OCI-LY1 (cell line): ENCODE measurements around the gene SDCCAG8.

Experiments
- H2AFZ ChIP-seq: fragments of 200-600 bp; sonication (generic), shearing (Covaris generic); 2 replicates; pipeline ENCODE4 v1.6.0; 2014; ENCODE audit warnings: antibody characterized with exemption, mild to moderate bottlenecking, low read length
- H3F3A ChIP-seq: fragments of 200-600 bp; sonication (generic), shearing (Covaris generic); 2 replicates; pipeline ENCODE4 v1.6.0; 2014; ENCODE audit warnings: mild to moderate bottlenecking, antibody characterized with exemption, low read length, moderate library complexity; ENCODE audit not compliant: insufficient read depth
- H3K27ac ChIP-seq: fragments of 200-600 bp; sonication (generic); 2 replicates; pipeline ENCODE4 v1.5.1; 2014; ENCODE audit warnings: low read length, mixed run types, mild to moderate bottlenecking, low read depth; ENCODE audit not compliant: poor library complexity, severe bottlenecking
- H3K27me3 ChIP-seq: fragments of 200-600 bp; sonication (generic); 2 replicates; pipeline ENCODE4 v1.6.0; 2014; ENCODE audit warnings: antibody characterized with exemption, mild to moderate bottlenecking, low read length, moderate library complexity; ENCODE audit not compliant: insufficient read depth
- H3K36me3 ChIP-seq: fragments of 200-600 bp; sonication (generic); 2 replicates; pipeline ENCODE4 v1.6.1; 2014; ENCODE audit warnings: mild to moderate bottlenecking, antibody characterized with exemption, low read length, moderate library complexity, mixed read lengths; ENCODE audit not compliant: insufficient read depth
- H3K4me1 ChIP-seq: fragments of 200-600 bp; sonication (generic); 2 replicates; pipeline ENCODE4 v1.5.1; 2014; ENCODE audit warnings: mild to moderate bottlenecking, low read length, moderate library complexity; ENCODE audit not compliant: insufficient read depth, severe bottlenecking
- H3K4me2 ChIP-seq: fragments of 200-600 bp; sonication (generic), shearing (Covaris generic); 2 replicates; pipeline ENCODE4 v1.6.1; 2014; ENCODE audit warnings: low read length
- H3K4me3 ChIP-seq: fragments of 200-600 bp; sonication (generic); 2 replicates; pipeline ENCODE4 v1.5.1; 2014; ENCODE audit warnings: low read length, low read depth, mild to moderate bottlenecking, mixed read lengths; ENCODE audit not compliant: poor library complexity, severe bottlenecking
- H3K79me2 ChIP-seq: fragments of 200-600 bp; shearing (Covaris generic); 2 replicates; pipeline ENCODE4 v1.6.1; 2016; ENCODE audit warnings: mixed run types, low read length, mixed read lengths; ENCODE audit not compliant: insufficient read depth
- H3K9ac ChIP-seq: fragments of 200-600 bp; sonication (generic), shearing (Covaris generic); 2 replicates; pipeline ENCODE4 v1.6.1; 2014; ENCODE audit warnings: mild to moderate bottlenecking, low read length, mixed read lengths
- H3K9me2 ChIP-seq: fragments of 200-600 bp; sonication (generic), shearing (Covaris generic); 2 replicates; pipeline ENCODE4 v1.6.1; 2014; ENCODE audit warnings: low read depth, mild to moderate bottlenecking, low read length, mixed read lengths
- H3K9me3 ChIP-seq: fragments of 200-600 bp; shearing (Covaris generic); 2 replicates; pipeline ENCODE4 v1.6.1; 2014; ENCODE audit warnings: low read length, mixed read lengths
- H4K20me1 ChIP-seq: fragments of 200-600 bp; sonication (generic), shearing (Covaris generic); 2 replicates; pipeline ENCODE4 v1.6.0; 2016; ENCODE audit warnings: mild to moderate bottlenecking, low read length; ENCODE audit not compliant: insufficient read depth
- CTCF ChIP-seq: fragments of 200-600 bp; sonication (generic), shearing (Covaris generic); IDR thresholded peaks from 2 replicates; pipeline ENCODE4 v1.5.1; 2017; ENCODE audit warnings: mild to moderate bottlenecking, antibody characterized with exemption, low read length, moderate library complexity, mixed read lengths
- EZH2 ChIP-seq: fragments of 200-600 bp; sonication (generic), shearing (Covaris generic); IDR thresholded peaks from 2 replicates; pipeline ENCODE4 v1.8.0; 2017; ENCODE audit warnings: borderline replicate concordance, mixed run types, mild to moderate bottlenecking, antibody characterized with exemption, low read length, moderate library complexity, mixed read lengths

Gene SDCCAG8

GRCh38 chr1:243394066-243394465 is 138.2 kb downstream of the SDCCAG8 start:
- Histone ChIP-seq H3F3A (no peaks in the 10 kb centered on the region), H3K4me3 (no peak overlapping the region), H2AFZ (no peak overlapping the region), H3K9ac (no peak overlapping the region), H3K9me3 (no peaks in the 10 kb centered on the region), H3K36me3 (no peaks in the 10 kb centered on the region), H4K20me1 (no peaks in the 10 kb centered on the region), H3K79me2 (no peaks in the 10 kb centered on the region), H3K9me2 (no peaks in the 10 kb centered on the region), H3K27me3 (no peaks in the 10 kb centered on the region), H3K4me1 (no peaks in the 10 kb centered on the region), H3K27ac (no peak overlapping the region), H3K4me2 (no peak overlapping the region)
- TF ChIP-seq CTCF (no peak), EZH2 (no peak)

DNA sequence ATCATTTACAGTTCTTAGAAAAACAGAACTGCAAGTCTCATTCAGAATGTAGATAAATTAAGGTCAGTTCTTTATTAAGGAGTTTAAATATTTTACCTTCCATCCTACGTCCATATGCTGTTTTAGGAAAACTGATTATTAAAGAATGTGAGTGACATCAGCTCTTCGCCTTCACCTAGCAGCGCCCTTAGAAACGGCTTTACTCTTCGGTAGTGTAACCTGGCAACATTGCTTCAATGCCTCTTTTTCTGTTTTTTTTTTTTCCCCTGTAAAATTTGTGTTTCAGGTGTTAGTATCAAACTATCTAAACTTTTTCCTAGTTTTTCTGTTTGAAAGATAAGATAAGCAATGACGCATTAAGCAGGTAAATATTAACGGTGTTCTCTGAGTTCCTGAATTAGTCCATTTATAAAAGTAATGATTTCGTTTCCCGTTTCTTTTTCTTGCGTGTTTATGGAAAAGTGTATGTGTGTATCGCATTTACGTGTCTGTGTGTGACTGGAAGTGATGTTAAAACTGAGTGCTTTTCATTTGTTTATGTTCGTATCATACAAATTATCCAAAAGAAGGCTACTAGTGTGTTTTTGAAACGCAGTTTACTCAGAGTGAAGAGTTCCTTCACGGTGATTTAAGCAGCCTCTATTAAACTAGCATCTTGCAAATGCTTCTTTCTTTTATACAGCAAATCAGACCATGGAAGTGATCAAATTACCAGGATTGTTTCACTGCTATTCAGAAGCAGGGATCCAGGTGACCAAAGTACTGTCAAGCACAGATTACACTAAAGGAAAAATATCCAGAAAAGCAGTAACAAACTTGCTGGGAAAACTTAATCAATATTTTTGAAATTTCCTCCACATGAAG is 139.0 kb downstream of the SDCCAG8 start:
- Histone ChIP-seq H3K4me1 (no peaks in the 10 kb centered on the region), H3K9ac (no peak overlapping the region), H3K9me2 (no peaks in the 10 kb centered on the region), H3K27me3 (no peaks in the 10 kb centered on the region), H3F3A (no peaks in the 10 kb centered on the region), H3K36me3 (no peaks in the 10 kb centered on the region), H2AFZ (no peak overlapping the region), H3K4me3 (no peak overlapping the region), H3K9me3 (no peaks in the 10 kb centered on the region), H3K27ac (no peak overlapping the region), H3K4me2 (no peak overlapping the region), H3K79me2 (no peaks in the 10 kb centered on the region), H4K20me1 (no peaks in the 10 kb centered on the region)
- TF ChIP-seq CTCF = no peak

- no peak overlapping the region for H3K9ac ChIP-seq
Observed at GRCh38 chr1:243396424-243396823, 140.6 kb downstream of the SDCCAG8 start.

More at GRCh38 chr1:243396424-243396823, 140.6 kb downstream of the SDCCAG8 start:
- Histone ChIP-seq H3K4me1 (no peaks in the 10 kb centered on the region), H3K9me3 (no peaks in the 10 kb centered on the region), H2AFZ (no peak overlapping the region), H3K27me3 (no peaks in the 10 kb centered on the region), H3K36me3 (no peaks in the 10 kb centered on the region), H3K9me2 (no peaks in the 10 kb centered on the region), H4K20me1 (no peaks in the 10 kb centered on the region), H3F3A (no peaks in the 10 kb centered on the region), H3K4me2 (no peak overlapping the region), H3K4me3 (no peak overlapping the region), H3K79me2 (no peaks in the 10 kb centered on the region), H3K27ac (no peak overlapping the region)
- TF ChIP-seq CTCF = no peak
- TF ChIP-seq EZH2 = no peak
